OCI-LY3 (cell line): ENCODE results near the gene H1-8.

Experiments
- H2AFZ ChIP-seq: fragments of 200-600, 300-600 bp; shearing (Covaris generic); 2 replicates; pipeline ENCODE4 v1.6.0; 2014; ENCODE audit warnings: antibody characterized with exemption, low read depth, low read length
- H3K27ac ChIP-seq: fragments of 200-600, 300-600 bp; sonication (generic); 2 replicates; pipeline ENCODE4 v1.5.1; 2014; ENCODE audit warnings: mild to moderate bottlenecking, low read length, moderate library complexity, mixed read lengths
- H3K27me3 ChIP-seq: fragments of 200-600, 300-600 bp; sonication (generic); 2 replicates; pipeline ENCODE4 v1.6.1; 2014; ENCODE audit warnings: low read depth, low read length, mixed read lengths
- H3K36me3 ChIP-seq: fragments of 200-600, 300-600 bp; sonication (generic); replicated peaks from 2 replicates; pipeline ENCODE3; 2014; ENCODE audit warnings: low read depth, low read length, mixed read lengths
- H3K4me1 ChIP-seq: fragments of 300-600, 200-600 bp; sonication (generic); 2 replicates; pipeline ENCODE4 v1.6.1; 2014; ENCODE audit warnings: low read length, mixed read lengths
- H3K4me2 ChIP-seq: fragments of 200-600, 300-600 bp; sonication (generic); 2 replicates; pipeline ENCODE4 v1.6.1; 2014; ENCODE audit warnings: low read length, mixed read lengths
- H3K4me3 ChIP-seq: fragments of 300-600, 200-600 bp; sonication (generic); 2 replicates; pipeline ENCODE4 v1.5.1; 2014; ENCODE audit warnings: antibody characterized with exemption, mild to moderate bottlenecking, low read length, moderate library complexity
- H3K79me2 ChIP-seq: fragments of 300-600, 200-600 bp; shearing (Covaris generic); 2 replicates; pipeline ENCODE4 v1.6.1; 2014; ENCODE audit warnings: mild to moderate bottlenecking, low read length, mixed read lengths
- H3K9ac ChIP-seq: fragments of 300-600, 200-600 bp; shearing (Covaris generic); 2 replicates; pipeline ENCODE4 v1.6.0; 2014; ENCODE audit warnings: mild to moderate bottlenecking, low read length, moderate library complexity
- H3K9me3 ChIP-seq: fragments of 200-600, 300-600 bp; shearing (Covaris generic); 2 replicates; pipeline ENCODE4 v1.6.1; 2014; ENCODE audit warnings: low read length, mixed read lengths; ENCODE audit not compliant: insufficient read depth
- H4K20me1 ChIP-seq: fragments of 200-600, 300-600 bp; sonication (generic); 2 replicates; pipeline ENCODE4 v1.6.1; 2016; ENCODE audit warnings: low read length, mixed read lengths; ENCODE audit not compliant: insufficient read depth
- EZH2phosphoT487 ChIP-seq: fragments of 200-600 bp; shearing (Covaris generic); IDR thresholded peaks from 2 replicates; pipeline ENCODE4 v1.6.1; 2018; ENCODE audit warnings: antibody characterized with exemption, mixed run types, low read depth
- TF ChIP-seq, protein P1 (sequence below): fragments of 200-600, 300-600 bp; sonication (generic); IDR thresholded peaks from 2 replicates; pipeline ENCODE4 v1.5.1; 2014; ENCODE audit warnings: antibody characterized with exemption, low read length, low read depth

Gene H1-8

DNA sequence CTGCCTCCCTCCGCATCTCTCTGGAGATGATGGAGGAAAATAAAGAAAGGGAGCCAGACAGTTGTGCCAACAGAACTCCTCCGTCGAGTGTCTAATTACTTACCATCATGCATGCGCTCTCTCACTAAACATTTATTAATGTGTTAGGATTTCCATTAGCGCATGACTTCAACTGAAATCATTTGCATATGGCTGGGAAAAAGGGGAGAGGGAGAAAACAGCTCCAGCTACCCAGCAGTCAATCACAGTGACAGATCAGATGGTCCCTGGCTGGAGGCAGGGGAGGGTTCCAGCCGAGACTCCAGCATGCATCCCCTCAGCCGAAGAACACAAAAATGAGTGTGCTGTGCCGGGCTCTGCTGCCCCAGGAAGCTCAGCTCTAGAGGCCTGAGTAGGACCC, 21.4 kb upstream of the H1-8 start:
- Histone ChIP-seq H3K36me3 (no peaks in the 10 kb centered on the region), H3K4me1 (peaks cover 24% of the 10 kb centered on the region), H3K9ac (no peak overlapping the region), H3K4me2 (no peak overlapping the region), H3K4me3 (no peak overlapping the region), H3K79me2 (no peaks in the 10 kb centered on the region), H3K27ac (no peak overlapping the region), H4K20me1 (no peaks in the 10 kb centered on the region), H3K27me3 (no peaks in the 10 kb centered on the region), H3K9me3 (no peaks in the 10 kb centered on the region), H2AFZ (no peak overlapping the region)
- no peak for TF ChIP-seq EZH2phosphoT487
- TF ChIP-seq, protein P1, sequence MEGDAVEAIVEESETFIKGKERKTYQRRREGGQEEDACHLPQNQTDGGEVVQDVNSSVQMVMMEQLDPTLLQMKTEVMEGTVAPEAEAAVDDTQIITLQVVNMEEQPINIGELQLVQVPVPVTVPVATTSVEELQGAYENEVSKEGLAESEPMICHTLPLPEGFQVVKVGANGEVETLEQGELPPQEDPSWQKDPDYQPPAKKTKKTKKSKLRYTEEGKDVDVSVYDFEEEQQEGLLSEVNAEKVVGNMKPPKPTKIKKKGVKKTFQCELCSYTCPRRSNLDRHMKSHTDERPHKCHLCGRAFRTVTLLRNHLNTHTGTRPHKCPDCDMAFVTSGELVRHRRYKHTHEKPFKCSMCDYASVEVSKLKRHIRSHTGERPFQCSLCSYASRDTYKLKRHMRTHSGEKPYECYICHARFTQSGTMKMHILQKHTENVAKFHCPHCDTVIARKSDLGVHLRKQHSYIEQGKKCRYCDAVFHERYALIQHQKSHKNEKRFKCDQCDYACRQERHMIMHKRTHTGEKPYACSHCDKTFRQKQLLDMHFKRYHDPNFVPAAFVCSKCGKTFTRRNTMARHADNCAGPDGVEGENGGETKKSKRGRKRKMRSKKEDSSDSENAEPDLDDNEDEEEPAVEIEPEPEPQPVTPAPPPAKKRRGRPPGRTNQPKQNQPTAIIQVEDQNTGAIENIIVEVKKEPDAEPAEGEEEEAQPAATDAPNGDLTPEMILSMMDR, result no peak

DNA sequence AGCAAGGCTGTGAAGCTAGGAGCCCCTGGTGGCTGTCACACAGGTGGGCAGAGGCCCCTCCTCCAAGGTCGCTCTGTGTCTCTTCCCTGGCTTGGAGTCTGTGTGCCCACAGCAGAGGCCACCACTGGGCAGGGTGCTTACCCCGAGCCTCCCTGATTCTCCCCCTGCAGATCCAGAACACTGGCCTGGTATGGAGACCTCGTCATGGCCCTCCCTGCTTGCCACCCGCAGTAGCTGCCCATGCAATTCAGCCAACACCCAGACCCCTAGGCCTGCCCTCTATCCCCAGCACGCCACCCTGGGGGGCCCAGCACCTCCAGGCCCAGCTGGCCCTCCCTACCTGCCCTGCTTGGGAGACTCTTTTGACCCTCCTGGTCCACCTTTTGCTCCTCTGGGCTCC, 20.0 kb upstream of the H1-8 start:
- H3K27me3 ChIP-seq, result no peaks in the 10 kb centered on the region
- H3K4me3 ChIP-seq, result no peak overlapping the region
- H3K9ac ChIP-seq, result no peak overlapping the region
- TF ChIP-seq, protein P1, result no peak
- TF ChIP-seq EZH2phosphoT487, result no peak
- H2AFZ ChIP-seq, result no peak overlapping the region
- H3K36me3 ChIP-seq, result no peaks in the 10 kb centered on the region
- no peak overlapping the region for H3K27ac ChIP-seq
- no peaks in the 10 kb centered on the region for H3K79me2 ChIP-seq
- H3K4me2 ChIP-seq, result no peak overlapping the region
- no peaks in the 10 kb centered on the region for H3K9me3 ChIP-seq
- H4K20me1 ChIP-seq, result no peaks in the 10 kb centered on the region
- H3K4me1 ChIP-seq, result peaks cover 31% of the 10 kb centered on the region

DNA sequence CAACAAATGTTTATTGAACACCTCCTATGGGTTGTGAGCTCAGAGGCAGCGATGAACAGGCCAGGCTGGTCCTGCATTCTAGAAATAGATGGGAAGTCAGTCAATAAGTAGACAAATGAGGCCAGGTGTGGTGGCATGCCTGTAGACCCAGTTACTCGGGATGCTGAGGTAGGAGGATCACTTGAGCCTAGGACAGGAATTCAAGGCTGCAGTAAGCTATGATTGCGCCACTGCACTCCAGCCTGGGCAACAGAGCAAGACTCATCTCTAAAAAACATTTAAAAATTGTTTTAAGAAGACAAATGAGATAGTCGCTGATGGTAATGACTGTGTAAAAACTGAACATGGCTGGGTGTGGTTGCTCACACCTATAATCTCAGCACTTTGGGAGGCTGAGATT, 18.9 kb upstream of the H1-8 start:
- no peaks in the 10 kb centered on the region for H4K20me1 ChIP-seq
- H3K27me3 ChIP-seq, result no peaks in the 10 kb centered on the region
- H3K9ac ChIP-seq, result no peak overlapping the region
- no peaks in the 10 kb centered on the region for H3K9me3 ChIP-seq
- H3K4me2 ChIP-seq, result no peak overlapping the region
- no peak for TF ChIP-seq EZH2phosphoT487
- TF ChIP-seq, protein P1, result no peak
- no peak overlapping the region for H3K4me3 ChIP-seq
- no peaks in the 10 kb centered on the region for H3K79me2 ChIP-seq
- H3K27ac ChIP-seq, result no peak overlapping the region
- no peak overlapping the region for H2AFZ ChIP-seq
- H3K4me1 ChIP-seq, result peaks cover 31% of the 10 kb centered on the region
- H3K36me3 ChIP-seq, result no peaks in the 10 kb centered on the region

DNA sequence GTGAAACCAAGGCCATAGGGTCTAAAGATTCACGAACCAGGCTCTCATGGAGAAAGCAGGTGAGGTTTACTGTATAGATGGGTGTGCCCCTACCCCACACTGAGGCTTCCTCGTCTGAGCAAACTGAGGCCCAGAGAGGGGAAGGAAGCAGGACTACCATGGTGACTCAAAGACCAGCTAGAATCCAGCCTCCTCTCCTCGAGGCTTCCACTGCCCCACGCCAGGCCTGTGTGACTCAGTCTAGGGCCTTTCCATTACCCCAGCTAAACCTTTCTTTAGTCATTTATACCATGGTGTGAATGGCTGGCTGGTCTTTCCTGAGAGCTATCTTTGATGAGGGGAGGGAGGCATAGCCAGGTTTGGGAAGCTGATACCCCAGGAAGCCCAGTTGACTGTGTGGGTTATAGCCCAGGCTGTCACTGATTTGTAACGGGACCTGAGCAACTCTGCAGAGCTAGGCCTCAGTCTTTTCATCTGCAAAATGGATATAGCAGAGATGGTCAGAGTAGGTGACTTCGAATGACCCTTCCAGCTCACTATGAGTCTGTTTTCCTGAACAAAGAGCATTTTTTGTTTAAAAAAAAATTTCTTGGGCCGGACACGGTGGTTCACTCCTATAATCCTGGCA, 17.5 kb upstream of the H1-8 start:
- TF ChIP-seq, protein P1, result no peak
- TF ChIP-seq EZH2phosphoT487, result no peak
- H3K79me2 ChIP-seq, result no peaks in the 10 kb centered on the region
- peaks cover 31% of the 10 kb centered on the region for H3K4me1 ChIP-seq
- H3K9me3 ChIP-seq, result no peaks in the 10 kb centered on the region
- 0 out of 2 replicates have a peak overlapping the region, but pooled peaks have one; percentile 76 for H2AFZ ChIP-seq
- peak overlapping the region; percentile 25; the same call in 1 of the 2 replicates for H3K9ac ChIP-seq
- peak overlapping the region; percentile 85 for H3K4me2 ChIP-seq
- H4K20me1 ChIP-seq, result no peaks in the 10 kb centered on the region
- peak overlapping the region; percentile 33; the same call in 1 of the 2 replicates for H3K4me3 ChIP-seq
- no peaks in the 10 kb centered on the region for H3K36me3 ChIP-seq
- H3K27me3 ChIP-seq, result no peaks in the 10 kb centered on the region
- peak overlapping the region; percentile 75 for H3K27ac ChIP-seq
